MM.1S (cell line): ENCODE results near the gene CDADC1.

Source experiments
- DNase-seq: peaks from one replicate; pipeline ENCODE4 v3.0.0-alpha.2; 2015
- H2AFZ ChIP-seq: fragments of 300-600 bp; sonication (generic); 2 replicates; pipeline ENCODE4 v1.6.0; 2016; ENCODE audit warnings: antibody characterized with exemption, low read length
- H3F3A ChIP-seq: fragments of 300-600 bp; sonication (generic); 2 replicates; pipeline ENCODE4 v1.6.1; 2016; ENCODE audit warnings: mild to moderate bottlenecking, antibody characterized with exemption, low read length, moderate library complexity, mixed read lengths; ENCODE audit not compliant: insufficient read depth
- H3K27ac ChIP-seq: fragments of 300-600 bp; sonication (generic); 2 replicates; pipeline ENCODE4 v1.5.1; 2016; ENCODE audit warnings: mild to moderate bottlenecking, low read length
- H3K27me3 ChIP-seq: fragments of 300-600 bp; sonication (generic); replicated peaks from 2 replicates; pipeline ENCODE4 v1.6.0; 2016; ENCODE audit warnings: low read length; ENCODE audit not compliant: insufficient read depth
- H3K36me3 ChIP-seq: fragments of 300-600 bp; sonication (generic); replicated peaks from 2 replicates; pipeline ENCODE4 v1.6.1; 2016; ENCODE audit warnings: mild to moderate bottlenecking, low read length, mixed read lengths; ENCODE audit not compliant: insufficient read depth
- H3K4me1 ChIP-seq: fragments of 300-600 bp; sonication (generic); 2 replicates; pipeline ENCODE4 v1.6.1; 2016; ENCODE audit warnings: low read length, mixed read lengths
- H3K4me2 ChIP-seq: fragments of 300-600 bp; sonication (generic); 2 replicates; pipeline ENCODE4 v1.6.0; 2016; ENCODE audit warnings: low read depth, low read length
- H3K4me3 ChIP-seq: fragments of 300-600 bp; sonication (generic); 2 replicates; pipeline ENCODE4 v1.5.1; 2016; ENCODE audit warnings: low read length, mixed read lengths
- H3K79me2 ChIP-seq: fragments of 300-600 bp; sonication (generic); 2 replicates; pipeline ENCODE4 v1.6.1; 2016; ENCODE audit warnings: mixed run types, low read length, mixed read lengths
- H3K9ac ChIP-seq: fragments of 300-600 bp; sonication (generic); 2 replicates; pipeline ENCODE4 v1.6.1; 2016; ENCODE audit warnings: low read length, mixed read lengths
- H3K9me2 ChIP-seq: fragments of 300-600 bp; sonication (generic); replicated peaks from 2 replicates; pipeline ENCODE4 v1.6.1; 2016; ENCODE audit warnings: mild to moderate bottlenecking, low read length, mixed read lengths; ENCODE audit not compliant: insufficient read depth
- H3K9me3 ChIP-seq: fragments of 300-600 bp; sonication (generic); replicated peaks from 2 replicates; pipeline ENCODE4 v1.6.1; 2016; ENCODE audit warnings: mild to moderate bottlenecking, low read length, mixed read lengths; ENCODE audit not compliant: insufficient read depth
- H4K20me1 ChIP-seq: fragments of 300-600 bp; sonication (generic); 2 replicates; pipeline ENCODE4 v1.6.1; 2016; ENCODE audit warnings: mild to moderate bottlenecking, low read length, moderate library complexity, mixed read lengths; ENCODE audit not compliant: insufficient read depth
- EZH2 ChIP-seq: fragments of 300-600 bp; sonication (generic); optimal IDR thresholded peaks from 2 replicates; pipeline ENCODE3; 2017; ENCODE audit warnings: low read depth, mild to moderate bottlenecking, antibody characterized with exemption, low read length, mixed read lengths
- EZH2phosphoT487 ChIP-seq: fragments of 300-600 bp; sonication (generic); IDR thresholded peaks from 2 replicates; pipeline ENCODE4 v1.6.1; 2018; ENCODE audit warnings: antibody characterized with exemption, low read length
- TF ChIP-seq, protein P1 (sequence below): fragments of 300-600 bp; sonication (generic); IDR thresholded peaks from 2 replicates; pipeline ENCODE4 v1.5.1; 2016; ENCODE audit warnings: antibody characterized with exemption, low read length, mixed read lengths

The CDADC1 gene

GRCh38 chr13:49225223-49226042, 22.3 kb upstream of the CDADC1 start:
- Histone ChIP-seq H3K27ac (no peak overlapping the region), H3K9me3 (no peaks in the 10 kb centered on the region), H3K9ac (no peak overlapping the region), H3F3A (no peaks in the 10 kb centered on the region), H4K20me1 (no peaks in the 10 kb centered on the region), H3K9me2 (no peaks in the 10 kb centered on the region), H3K36me3 (no peaks in the 10 kb centered on the region), H3K4me2 (no peak overlapping the region), H3K27me3 (no peaks in the 10 kb centered on the region), H3K4me1 (no peaks in the 10 kb centered on the region), H3K79me2 (no peaks in the 10 kb centered on the region), H2AFZ (no peak overlapping the region), H3K4me3 (no peak overlapping the region)
- TF ChIP-seq, protein P1, sequence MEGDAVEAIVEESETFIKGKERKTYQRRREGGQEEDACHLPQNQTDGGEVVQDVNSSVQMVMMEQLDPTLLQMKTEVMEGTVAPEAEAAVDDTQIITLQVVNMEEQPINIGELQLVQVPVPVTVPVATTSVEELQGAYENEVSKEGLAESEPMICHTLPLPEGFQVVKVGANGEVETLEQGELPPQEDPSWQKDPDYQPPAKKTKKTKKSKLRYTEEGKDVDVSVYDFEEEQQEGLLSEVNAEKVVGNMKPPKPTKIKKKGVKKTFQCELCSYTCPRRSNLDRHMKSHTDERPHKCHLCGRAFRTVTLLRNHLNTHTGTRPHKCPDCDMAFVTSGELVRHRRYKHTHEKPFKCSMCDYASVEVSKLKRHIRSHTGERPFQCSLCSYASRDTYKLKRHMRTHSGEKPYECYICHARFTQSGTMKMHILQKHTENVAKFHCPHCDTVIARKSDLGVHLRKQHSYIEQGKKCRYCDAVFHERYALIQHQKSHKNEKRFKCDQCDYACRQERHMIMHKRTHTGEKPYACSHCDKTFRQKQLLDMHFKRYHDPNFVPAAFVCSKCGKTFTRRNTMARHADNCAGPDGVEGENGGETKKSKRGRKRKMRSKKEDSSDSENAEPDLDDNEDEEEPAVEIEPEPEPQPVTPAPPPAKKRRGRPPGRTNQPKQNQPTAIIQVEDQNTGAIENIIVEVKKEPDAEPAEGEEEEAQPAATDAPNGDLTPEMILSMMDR, result no peak
- TF ChIP-seq EZH2 (no peak), EZH2phosphoT487 (no peak)
- DNase-seq, result no peak

DNA sequence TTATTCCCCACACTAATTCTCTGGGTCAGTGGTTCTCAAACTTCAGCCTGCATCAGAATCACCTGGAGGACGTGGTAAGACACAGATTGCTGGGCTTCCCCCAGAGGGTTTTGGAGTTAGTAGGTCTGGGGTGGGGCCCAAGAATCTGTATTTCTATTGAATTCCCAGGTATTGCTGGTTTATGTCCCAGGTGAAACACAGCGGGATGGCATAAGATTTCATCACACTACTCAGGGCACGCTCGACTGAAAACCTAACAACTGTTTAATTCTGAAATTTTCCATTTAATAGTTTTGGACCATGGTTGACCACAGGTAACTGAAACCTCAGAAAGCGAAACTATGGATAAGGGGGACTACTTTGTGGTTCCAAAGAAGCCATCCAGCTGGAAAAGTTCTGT, 21.1 kb upstream of the CDADC1 start:
- no peaks in the 10 kb centered on the region for H3F3A ChIP-seq
- TF ChIP-seq EZH2 (no peak), EZH2phosphoT487 (no peak)
- TF ChIP-seq, protein P1, result no peak
- no peaks in the 10 kb centered on the region for H3K36me3 ChIP-seq
- no peaks in the 10 kb centered on the region for H4K20me1 ChIP-seq
- H3K79me2 ChIP-seq, result no peaks in the 10 kb centered on the region
- no peak overlapping the region for H3K9ac ChIP-seq
- no peaks in the 10 kb centered on the region for H3K27me3 ChIP-seq
- no peak overlapping the region for H3K27ac ChIP-seq
- H3K4me2 ChIP-seq, result no peak overlapping the region
- no peaks in the 10 kb centered on the region for H3K4me1 ChIP-seq
- no peaks in the 10 kb centered on the region for H3K9me2 ChIP-seq
- no peak overlapping the region for H3K4me3 ChIP-seq
- no peak overlapping the region for H2AFZ ChIP-seq
- DNase-seq, result no peak
- no peaks in the 10 kb centered on the region for H3K9me3 ChIP-seq

- TF ChIP-seq EZH2 (no peak), EZH2phosphoT487 (no peak)
- TF ChIP-seq, protein P1, result no peak
- H3K27ac ChIP-seq, result no peak overlapping the region
- H3K9me2 ChIP-seq, result no peaks in the 10 kb centered on the region
- H4K20me1 ChIP-seq, result no peaks in the 10 kb centered on the region
- no peaks in the 10 kb centered on the region for H3K36me3 ChIP-seq
- DNase-seq, result no peak
- H3K79me2 ChIP-seq, result no peaks in the 10 kb centered on the region
- no peaks in the 10 kb centered on the region for H3K27me3 ChIP-seq
- H3F3A ChIP-seq, result no peaks in the 10 kb centered on the region
- no peak overlapping the region for H3K4me3 ChIP-seq
- no peak overlapping the region for H3K4me2 ChIP-seq
- H3K9me3 ChIP-seq, result no peaks in the 10 kb centered on the region
- no peak overlapping the region for H2AFZ ChIP-seq
- no peak overlapping the region for H3K9ac ChIP-seq
- H3K4me1 ChIP-seq, result no peaks in the 10 kb centered on the region
Observed at GRCh38 chr13:49234741-49235140, 13.0 kb upstream of the CDADC1 start.
